22Rv1 (cell line): ENCODE results near the gene UBE2D3.

ENCODE experiments used
- CTCF ChIP-seq: fragments of 450-650 bp; IDR thresholded peaks from 2 replicates; pipeline ENCODE4 v1.5.1; 2017; ENCODE audit warnings: mild to moderate bottlenecking
- ZFX ChIP-seq: fragments of 450-650 bp; IDR thresholded peaks from 2 replicates; pipeline ENCODE4 v1.6.1; 2017; ENCODE audit warnings: antibody characterized with exemption, borderline replicate concordance

GRCh38 chr4:102787096-102787881 is 40.1 kb downstream of the UBE2D3 start:
- TF ChIP-seq CTCF, result no peak
- no peak for TF ChIP-seq ZFX
